ENCODE data around the gene TLE2. TPM values are rescaled to one million over a fixed set of nuclear protein-coding genes. Genes with fewer than 3 reads are reported as not detected.

Gene TLE2
- total RNA-seq, 1 experiment from 2014 or later = 13.7 TPM

DNA sequence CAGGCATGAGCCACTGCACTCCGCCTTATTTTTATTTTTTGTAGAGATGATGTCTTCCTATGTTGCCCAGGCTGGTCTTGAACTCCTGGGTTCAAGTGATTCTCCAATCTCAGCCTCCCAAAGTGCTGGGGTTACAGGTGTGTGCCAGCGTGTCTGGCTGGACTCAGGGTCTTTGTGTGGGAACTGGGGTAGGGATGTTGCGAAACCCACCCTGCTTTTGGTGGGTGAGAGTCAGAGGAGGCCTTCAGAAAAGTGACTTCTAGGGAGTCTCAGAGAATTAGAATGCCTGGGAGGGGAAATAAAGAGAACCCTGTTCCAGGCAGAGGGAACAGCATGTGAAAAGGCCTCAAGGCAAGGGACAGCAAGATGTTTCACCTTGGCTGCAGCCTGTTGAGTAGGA lies 20.0 kb upstream of the TLE2 start:
- intact Hi-C loops (cut with micrococcal nuclease; ENCODE audit: unreplicated experiment) = no loop called here

DNA sequence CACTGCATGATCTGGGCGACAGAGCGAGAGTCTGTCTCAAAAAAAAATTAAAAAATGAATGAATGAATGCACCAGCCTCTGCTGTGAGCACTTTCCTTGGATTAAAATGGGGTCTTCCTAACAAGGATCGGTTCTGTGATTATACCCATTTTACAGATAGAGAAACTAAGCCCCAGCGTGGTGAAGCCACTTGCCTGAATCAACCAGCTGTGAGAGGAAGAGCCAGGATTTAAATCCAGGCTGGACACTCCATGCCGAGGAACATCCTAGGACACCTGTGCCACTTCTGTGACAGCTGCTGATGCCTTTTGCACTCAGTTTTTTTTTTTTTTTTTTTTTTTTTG lies 19.1 kb upstream of the TLE2 start:
- Histone ChIP-seq H3K4me2 (peak overlapping the region; percentile 64; the same call in 1 of the 2 replicates), H4K20me1 (ENCODE audit: insufficient read depth) (no peaks in the 10 kb centered on the region), H3K36me3 (ENCODE audit: low read depth) (no peaks in the 10 kb centered on the region), H3F3A (ENCODE audit: insufficient read depth, low read depth) (no peaks in the 10 kb centered on the region), H3K79me2 (ENCODE audit: low read depth) (no peaks in the 10 kb centered on the region), H2AFZ (no peak overlapping the region), H3K27me3 (ENCODE audit: insufficient read depth, low read depth) (no peaks in the 10 kb centered on the region), H3K9me2 (ENCODE audit: insufficient read depth) (no peaks in the 10 kb centered on the region), H3K4me1 (replicated peaks; ENCODE audit: insufficient read depth) (no peaks in the 10 kb centered on the region), H3K4me3 (no peak overlapping the region), H3K9me3 (ENCODE audit: insufficient read depth, low read depth) (no peaks in the 10 kb centered on the region), H3K27ac (no peak overlapping the region)
- no peak for DNase-seq
- ChIA-PET CTCF (interaction anchor here (0.6 kb wide), 1 partner anchor 83 kb away, joined by 3 read pairs; no protein-coding TSS in a partner anchor), POLR2A (ENCODE audit: unreplicated experiment) (no interaction called here)
- TF ChIP-seq EZH2 (IDR thresholded peaks at IDR 0.05; ENCODE audit: low read depth) = no peak
- TF ChIP-seq, protein P1, sequence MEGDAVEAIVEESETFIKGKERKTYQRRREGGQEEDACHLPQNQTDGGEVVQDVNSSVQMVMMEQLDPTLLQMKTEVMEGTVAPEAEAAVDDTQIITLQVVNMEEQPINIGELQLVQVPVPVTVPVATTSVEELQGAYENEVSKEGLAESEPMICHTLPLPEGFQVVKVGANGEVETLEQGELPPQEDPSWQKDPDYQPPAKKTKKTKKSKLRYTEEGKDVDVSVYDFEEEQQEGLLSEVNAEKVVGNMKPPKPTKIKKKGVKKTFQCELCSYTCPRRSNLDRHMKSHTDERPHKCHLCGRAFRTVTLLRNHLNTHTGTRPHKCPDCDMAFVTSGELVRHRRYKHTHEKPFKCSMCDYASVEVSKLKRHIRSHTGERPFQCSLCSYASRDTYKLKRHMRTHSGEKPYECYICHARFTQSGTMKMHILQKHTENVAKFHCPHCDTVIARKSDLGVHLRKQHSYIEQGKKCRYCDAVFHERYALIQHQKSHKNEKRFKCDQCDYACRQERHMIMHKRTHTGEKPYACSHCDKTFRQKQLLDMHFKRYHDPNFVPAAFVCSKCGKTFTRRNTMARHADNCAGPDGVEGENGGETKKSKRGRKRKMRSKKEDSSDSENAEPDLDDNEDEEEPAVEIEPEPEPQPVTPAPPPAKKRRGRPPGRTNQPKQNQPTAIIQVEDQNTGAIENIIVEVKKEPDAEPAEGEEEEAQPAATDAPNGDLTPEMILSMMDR (conservative IDR thresholded peaks at IDR 0.05) = no peak
- intact Hi-C loops (cut with micrococcal nuclease; ENCODE audit: unreplicated experiment) = no loop called here
- BruUV-seq (replicated peaks) = no TSS peak

More for the DNA sequence above, 20.0 kb upstream of the TLE2 start:
- Histone ChIP-seq H4K20me1 (ENCODE audit: insufficient read depth) (no peaks in the 10 kb centered on the region), H3K4me2 (no peak overlapping the region), H3F3A (ENCODE audit: insufficient read depth, low read depth) (no peaks in the 10 kb centered on the region), H3K79me2 (ENCODE audit: low read depth) (no peaks in the 10 kb centered on the region), H3K27me3 (ENCODE audit: insufficient read depth, low read depth) (no peaks in the 10 kb centered on the region), H3K4me3 (no peak overlapping the region), H3K9me2 (ENCODE audit: insufficient read depth) (no peaks in the 10 kb centered on the region), H3K4me1 (replicated peaks; ENCODE audit: insufficient read depth) (no peaks in the 10 kb centered on the region), H3K9me3 (ENCODE audit: insufficient read depth, low read depth) (no peaks in the 10 kb centered on the region), H3K36me3 (ENCODE audit: low read depth) (no peaks in the 10 kb centered on the region), H2AFZ (no peak overlapping the region), H3K27ac (no peak overlapping the region)
- DNase-seq = no peak
- BruUV-seq (replicated peaks) = no TSS peak
- ChIA-PET POLR2A (ENCODE audit: unreplicated experiment) (no interaction called here), CTCF (no interaction called here)
- TF ChIP-seq, protein P1 (conservative IDR thresholded peaks at IDR 0.05) = no peak
- no peak for TF ChIP-seq EZH2 (IDR thresholded peaks at IDR 0.05; ENCODE audit: low read depth)

DNA sequence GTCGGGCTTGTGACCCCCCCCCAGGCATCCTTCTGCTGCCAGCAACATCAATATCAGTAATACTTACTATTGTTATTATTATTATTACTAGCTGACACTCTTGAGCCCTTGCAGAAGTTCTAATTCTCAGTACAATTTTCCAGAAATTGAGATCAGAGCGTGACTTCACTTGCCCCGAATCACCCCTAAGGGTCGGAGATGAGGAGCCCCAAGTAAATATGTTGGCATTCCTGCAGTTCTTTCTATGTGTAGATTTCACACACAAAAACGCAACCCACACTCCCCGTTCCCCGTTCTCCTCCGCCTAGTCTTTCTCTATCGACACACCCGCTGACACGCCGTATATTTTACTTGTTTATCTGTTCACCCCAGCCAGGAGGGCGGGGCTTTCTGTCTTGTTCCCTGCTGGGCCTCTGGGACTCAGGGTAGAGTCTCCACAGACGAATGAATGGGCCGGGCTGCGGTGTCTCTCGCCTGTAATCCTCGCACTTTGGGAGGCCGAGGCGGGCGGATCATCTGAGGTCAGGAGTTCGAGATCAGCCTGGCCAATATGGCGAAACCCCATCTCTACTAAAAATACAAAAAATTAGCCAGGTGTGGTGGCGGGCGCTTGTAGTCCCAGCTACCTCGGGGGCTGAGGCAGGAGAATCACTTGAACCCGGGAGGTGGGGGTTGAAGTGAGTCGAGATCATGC lies 18.6 kb upstream of the TLE2 start:
- Histone ChIP-seq H3K27me3 (ENCODE audit: insufficient read depth, low read depth) (no peaks in the 10 kb centered on the region), H3K27ac (no peak overlapping the region), H3K9me3 (ENCODE audit: insufficient read depth, low read depth) (no peaks in the 10 kb centered on the region), H2AFZ (0 out of 2 replicates have a peak overlapping the region, but pooled peaks have one; percentile 39), H3K79me2 (ENCODE audit: low read depth) (no peaks in the 10 kb centered on the region), H3F3A (ENCODE audit: insufficient read depth, low read depth) (no peaks in the 10 kb centered on the region), H3K4me2 (peak overlapping the region; percentile 64), H4K20me1 (ENCODE audit: insufficient read depth) (no peaks in the 10 kb centered on the region), H3K36me3 (ENCODE audit: low read depth) (no peaks in the 10 kb centered on the region), H3K4me1 (replicated peaks; ENCODE audit: insufficient read depth) (no peaks in the 10 kb centered on the region), H3K9me2 (ENCODE audit: insufficient read depth) (no peaks in the 10 kb centered on the region), H3K4me3 (peak overlapping the region; percentile 33; the same call in 1 of the 2 replicates)
- BruUV-seq (replicated peaks) = no TSS peak
- CTCF ChIA-PET = interaction anchor here (0.6 kb wide), 1 partner anchor 83 kb away, joined by 3 read pairs; no protein-coding TSS in a partner anchor
- DNase-seq = peak; percentile 50 to 54
- intact Hi-C loops (cut with micrococcal nuclease; ENCODE audit: unreplicated experiment) = no loop called here
- POLR2A ChIA-PET (ENCODE audit: unreplicated experiment) = no interaction called here
- TF ChIP-seq, protein P1 (conservative IDR thresholded peaks at IDR 0.05) = no peak
- TF ChIP-seq EZH2 (IDR thresholded peaks at IDR 0.05; ENCODE audit: low read depth) = no peak

All from PC-9 (cell line).